HG03025 (cell line): ENCODE results near the gene HECW1.
"Not testable (repeated sequence)": the region's sequence is repeated elsewhere in the genome, so short reads cannot be mapped to it uniquely, and the experiment has no call there.

Experiments used
- ATAC-seq: cut with Tn5 transposase; IDR thresholded peaks from one replicate; pipeline ENCODE4 v1.9.1; 2021; ENCODE audit warnings: mild to moderate bottlenecking, moderate library complexity; ENCODE audit not compliant: unreplicated experiment, low FRiP score

Gene HECW1

DNA sequence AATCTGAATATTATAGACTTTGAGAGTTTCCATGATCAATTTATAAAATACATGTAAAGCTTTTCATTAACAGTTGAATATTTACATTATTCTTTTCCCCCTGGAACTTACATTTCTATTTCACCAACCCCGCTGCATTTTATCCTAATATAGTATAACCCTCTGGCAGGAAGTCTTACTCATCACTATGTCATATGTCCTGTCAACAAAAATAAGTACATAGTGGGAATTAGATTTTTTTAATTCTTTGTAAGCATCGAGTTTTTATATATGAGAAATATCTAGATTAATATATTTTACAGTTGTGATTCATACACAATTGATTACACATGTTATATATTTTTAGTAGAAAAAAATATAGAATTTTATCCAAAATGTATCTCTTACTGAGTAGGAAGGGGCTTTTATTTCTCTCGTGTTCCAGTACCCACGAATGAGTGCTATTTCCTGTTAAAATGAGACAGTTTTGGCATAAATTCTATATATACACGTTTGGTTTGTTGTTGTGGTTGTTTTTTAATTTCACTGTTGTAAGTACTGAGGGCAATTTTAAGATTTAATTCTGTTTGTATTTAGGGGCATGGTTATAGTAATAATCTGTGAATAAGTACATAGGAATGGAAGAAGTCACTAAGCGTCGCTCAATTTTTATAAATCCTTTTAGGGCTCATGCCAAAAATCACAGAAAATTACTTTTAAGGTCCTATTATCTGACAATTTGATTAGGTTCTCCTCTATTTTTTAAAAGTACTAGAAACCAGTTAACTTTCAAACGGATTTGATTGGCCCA is 87.1 kb downstream of the HECW1 start:
- ATAC-seq, result no peak

DNA sequence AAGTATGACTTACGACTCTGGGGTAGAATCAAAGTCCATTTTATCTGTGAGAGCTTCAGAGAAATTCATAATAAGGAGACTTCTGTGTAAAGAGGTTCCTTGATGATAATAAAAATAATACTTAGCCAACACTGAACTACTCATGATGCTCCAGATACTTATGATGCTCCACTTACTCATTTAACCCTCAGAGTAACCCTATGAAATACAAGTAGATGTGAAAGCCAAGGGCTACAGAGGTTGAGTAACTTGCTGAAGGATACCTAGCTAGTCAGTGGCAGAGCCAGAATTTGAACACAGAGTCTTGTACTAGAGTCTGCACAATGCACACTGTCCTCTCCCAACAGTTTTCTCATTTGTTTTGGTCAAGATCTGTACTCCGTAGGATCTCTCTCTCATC is 89.5 kb downstream of the HECW1 start:
- no peak for ATAC-seq

DNA sequence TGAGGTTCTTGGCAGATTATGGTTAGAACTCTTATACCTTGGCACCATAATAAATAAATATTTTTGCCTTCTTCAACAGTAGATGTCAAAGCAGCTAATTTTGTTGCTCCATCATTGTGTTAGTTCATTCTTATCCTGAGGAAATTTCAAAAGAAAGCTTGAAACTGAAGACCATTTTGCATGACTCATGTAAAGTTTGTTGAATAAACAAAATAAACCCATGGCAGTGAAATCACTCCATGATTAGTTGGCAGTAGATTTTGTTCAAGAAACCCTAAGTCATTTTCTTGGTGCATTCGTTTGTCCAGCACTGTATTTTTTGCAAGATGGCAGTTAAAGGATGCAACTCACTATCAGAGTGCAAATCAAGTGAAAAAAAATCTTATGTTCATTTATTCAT is 91.6 kb downstream of the HECW1 start:
- ATAC-seq, result no peak

DNA sequence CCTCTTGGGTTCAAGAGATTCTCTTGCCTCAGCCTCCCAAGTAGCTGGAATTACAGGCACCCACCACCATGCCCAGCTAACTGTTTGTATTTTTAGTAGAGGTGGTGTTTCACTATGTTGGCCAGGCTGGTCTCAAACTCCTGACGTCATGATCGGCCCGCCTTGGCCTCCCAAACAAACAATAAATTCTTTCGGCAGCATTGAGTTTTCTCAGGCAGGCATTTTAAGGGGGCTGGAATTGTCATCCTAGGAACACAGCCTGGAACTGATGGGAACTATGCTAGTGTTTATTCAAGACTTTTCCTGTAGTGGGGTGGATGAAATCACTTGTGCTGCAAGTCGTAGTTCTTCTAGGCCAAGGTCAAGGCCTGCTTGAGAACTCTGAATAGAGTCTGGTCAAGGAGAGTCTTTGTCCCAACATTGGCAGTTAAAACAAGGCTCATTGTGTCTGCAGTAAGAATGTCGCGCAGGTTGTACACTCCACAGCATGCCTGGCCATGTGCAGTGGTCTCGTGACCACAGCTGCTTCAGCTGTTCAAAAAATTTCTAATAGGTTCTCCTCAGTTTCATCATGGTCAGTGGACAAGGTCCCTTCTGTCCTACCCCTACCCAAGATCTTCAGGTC is 92.8 kb downstream of the HECW1 start:
- no peak for ATAC-seq

DNA sequence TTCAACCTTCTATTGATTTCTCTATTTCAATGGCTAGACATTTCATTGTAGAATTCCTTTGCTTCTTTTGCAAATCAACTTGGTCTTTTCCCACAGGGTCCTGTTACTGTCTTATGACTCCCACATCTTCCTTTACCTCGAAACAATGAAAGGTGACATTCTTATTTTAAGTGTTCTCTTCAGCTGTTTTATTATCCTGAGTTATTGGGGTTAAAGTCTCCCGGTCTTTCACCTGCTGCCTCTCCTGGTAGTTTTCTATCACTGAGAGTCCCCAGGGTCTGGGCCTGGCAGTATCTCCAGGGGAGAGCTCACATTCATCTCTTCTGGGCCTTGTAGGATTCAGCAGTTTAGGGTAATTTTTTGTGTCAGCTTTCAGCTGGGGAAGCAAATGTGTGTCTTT is 95.8 kb downstream of the HECW1 start:
- no peak for ATAC-seq

DNA sequence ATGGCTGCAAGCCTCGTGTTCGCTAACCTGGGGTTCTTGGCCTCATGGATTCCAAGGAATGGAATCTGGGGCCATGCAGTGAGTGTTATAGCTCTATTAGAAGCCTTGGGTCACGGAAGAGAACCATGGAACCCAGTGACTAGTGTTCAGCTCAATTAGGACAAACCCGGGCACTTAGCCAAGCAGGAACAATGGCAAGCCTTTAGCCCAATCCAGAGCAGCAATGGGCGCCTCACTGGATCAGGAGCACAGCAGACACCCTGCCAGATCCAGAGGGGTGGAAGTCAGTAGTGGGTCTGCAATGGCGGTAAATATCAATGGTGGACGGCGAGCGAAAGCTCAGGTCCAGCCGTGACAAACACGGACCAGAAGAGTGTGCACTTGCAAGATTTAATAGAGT is 98.1 kb downstream of the HECW1 start:
- not testable (repeated sequence) for ATAC-seq

DNA sequence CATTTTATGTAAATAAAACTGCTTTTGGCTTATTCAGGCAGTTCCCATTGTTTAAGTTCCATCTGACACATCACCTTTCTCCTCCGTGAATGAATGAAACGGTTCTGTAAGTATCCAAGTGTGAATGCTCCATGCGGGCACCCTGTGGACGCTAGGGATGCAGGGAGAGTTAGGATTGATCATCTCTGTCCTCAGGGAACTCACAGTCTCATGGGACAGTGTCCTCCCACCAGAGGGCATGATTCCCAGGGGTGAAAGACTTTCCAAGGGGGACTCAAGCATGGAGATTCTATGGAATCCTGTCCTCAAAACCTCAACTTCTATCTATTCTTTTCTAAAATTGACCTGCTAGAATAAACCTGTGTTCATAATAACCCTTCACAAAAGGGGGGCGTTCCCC is 98.8 kb downstream of the HECW1 start:
- no peak for ATAC-seq

DNA sequence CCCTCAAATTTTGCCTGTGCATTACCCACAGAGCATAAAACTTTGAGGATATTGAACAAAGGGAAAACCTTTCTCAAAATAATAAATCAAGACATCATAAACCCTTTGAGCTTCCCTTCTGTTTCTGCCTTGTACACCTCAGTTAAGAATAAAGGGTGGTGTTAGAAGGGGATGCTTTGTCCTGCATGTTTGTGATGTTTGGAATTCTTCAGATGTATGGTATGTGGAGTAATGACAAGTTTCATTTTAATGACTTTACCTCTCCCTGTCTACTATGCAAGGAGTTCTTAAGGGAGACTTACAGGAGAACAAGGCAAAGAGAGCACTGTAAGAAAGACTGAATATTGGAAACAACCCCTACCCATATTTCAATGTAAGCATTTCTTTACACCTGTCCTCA is 99.2 kb downstream of the HECW1 start:
- no peak for ATAC-seq

DNA sequence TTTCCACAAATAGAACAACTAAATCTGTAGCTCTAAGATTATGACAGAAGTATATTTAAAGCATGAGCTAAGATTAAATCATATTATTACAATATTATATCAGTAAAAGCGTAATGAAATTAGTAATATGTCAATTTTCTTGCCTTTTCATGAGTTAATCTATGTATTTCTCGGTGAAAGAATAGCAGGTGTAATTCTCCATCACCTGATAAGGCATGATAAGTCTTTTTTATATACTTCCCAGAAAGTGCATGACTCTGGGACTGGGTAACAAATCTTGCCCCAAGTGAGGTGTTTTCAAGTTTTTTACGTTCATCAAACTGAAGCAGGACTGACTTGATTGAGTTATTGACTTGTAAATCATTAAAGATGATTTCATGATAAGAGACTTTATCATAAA is 100.5 kb downstream of the HECW1 start:
- no peak for ATAC-seq

DNA sequence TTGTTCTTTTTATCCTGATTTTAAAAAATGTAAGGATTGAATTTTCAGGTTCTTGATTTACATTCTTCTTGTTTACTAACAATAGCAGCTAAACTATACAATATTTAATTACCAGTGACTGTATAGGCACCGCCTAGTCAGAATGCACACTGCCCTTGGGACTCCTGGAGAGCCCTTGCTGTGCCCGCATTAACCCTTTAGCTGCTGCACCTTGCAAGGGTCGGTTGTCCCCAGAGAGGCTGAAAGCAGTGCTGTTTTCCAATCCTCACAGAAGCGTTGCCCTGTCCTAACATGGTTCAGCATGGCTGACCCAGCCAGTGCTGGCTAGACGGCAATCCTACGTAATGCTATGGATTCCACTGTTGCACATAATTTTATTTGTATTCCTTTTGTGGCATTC is 102.6 kb downstream of the HECW1 start:
- ATAC-seq, result no peak

DNA sequence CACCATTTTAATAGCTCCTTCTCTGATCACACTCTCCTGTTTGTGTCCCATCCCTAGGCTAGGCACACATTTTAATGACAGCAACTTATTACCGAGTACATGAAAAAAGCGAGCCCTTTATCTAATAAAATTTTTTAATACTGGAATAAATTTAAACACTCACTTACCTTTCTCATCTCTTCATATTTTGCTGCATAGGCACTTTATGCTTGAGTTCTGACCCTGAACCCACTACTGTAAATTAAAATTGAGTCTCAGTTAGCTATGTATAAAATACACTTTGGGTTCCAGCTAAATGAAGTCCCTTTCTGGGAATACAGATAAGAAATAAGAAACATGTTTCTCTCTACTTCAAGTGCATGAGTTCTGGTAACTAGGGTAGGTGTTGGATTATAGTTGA is 104.6 kb downstream of the HECW1 start:
- no peak for ATAC-seq

DNA sequence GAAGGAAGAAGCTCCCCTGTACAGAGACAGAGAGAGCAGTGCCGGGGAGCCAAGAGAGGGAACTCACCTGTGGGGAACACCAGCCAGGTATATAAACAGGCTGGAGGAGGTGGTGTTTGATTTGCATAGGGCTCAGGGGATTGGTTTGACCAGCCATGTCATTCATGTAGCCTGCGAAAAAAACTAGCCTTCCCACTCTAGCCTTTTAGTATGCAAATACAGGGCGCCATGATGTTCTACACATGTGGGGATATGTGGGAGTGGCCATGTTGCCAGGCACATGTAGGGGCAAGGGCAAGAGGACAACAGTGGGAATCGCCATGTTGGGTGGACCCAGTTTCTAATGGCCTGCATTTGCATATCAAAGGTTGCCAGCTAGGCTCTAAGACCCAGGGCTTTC is 106.5 kb downstream of the HECW1 start:
- not testable (repeated sequence) for ATAC-seq

DNA sequence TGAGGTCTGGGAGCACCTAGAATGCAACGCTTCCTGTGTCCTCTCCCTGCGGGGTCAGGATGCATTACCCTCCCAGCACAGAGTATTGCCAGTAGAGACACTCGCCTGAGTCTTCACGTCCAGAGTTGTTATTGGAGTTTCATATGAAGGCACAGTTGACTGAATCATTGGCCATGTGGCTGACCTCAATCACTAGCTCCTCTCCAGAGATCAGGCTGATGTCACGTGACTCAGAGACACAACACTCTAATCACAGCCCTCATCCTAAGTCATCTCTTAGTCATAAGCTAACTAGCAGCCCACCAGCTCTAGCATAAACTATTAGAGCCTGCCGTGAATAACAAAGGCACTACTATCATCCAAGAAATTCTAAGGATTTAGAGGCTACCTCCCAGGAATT is 107.8 kb downstream of the HECW1 start:
- ATAC-seq, result no peak

DNA sequence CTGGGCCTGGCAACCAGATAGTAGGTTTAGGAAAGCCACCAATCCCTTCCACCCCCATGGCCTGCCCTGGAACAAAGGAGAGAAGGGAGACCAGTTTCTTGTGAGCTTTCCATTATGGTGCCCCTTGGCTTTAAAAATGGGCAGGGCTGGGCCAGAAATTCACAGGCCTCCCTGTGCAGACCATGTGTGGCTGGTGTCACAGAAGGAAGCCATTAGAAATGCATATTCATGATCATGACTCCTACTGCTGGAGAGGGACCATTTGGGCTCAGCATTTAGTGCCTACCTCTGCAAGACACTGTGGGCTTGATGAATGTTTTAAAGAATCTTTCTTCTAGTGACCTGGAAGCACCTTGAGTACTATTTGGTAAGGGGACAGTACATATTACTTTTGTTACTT is 108.3 kb downstream of the HECW1 start:
- ATAC-seq, result no peak

DNA sequence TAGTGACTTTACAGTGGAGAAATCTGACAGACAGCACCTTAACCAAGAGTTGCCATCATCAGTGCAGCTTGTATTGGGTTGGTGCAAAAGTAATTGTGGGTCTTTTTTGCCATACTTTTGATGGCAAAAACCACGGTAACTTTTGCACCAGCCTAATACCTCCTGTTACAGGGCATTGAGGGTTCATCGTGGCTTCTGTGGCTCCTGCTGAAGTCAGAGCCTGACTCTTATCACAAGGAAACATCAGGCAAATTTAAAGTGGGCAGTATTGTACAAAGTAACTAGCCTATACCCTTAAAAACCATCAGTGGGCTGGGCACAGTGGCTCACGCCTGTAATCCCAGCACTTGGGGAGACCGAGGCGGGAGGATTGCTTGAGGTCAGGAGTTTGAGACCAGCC is 117.4 kb downstream of the HECW1 start:
- no peak for ATAC-seq

DNA sequence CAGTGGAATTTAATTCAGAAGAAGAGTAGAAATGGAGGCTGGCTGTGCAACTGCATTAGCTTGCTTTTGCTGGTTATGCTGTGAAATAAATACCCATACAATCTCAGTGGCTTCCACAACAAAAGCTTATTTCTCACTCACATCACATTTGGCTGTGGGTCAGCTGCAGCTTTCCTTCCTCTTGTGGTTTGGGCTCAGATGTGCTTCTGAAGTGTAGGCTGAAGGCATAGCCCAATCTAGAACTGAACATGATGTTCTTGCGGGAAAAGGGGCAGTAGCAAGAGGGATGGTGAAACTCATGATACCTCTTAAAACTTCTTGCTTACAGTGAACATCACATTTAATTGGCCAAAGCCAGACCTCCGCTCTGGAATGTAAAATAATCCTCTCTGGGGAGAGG is 119.9 kb downstream of the HECW1 start:
- no peak for ATAC-seq

DNA sequence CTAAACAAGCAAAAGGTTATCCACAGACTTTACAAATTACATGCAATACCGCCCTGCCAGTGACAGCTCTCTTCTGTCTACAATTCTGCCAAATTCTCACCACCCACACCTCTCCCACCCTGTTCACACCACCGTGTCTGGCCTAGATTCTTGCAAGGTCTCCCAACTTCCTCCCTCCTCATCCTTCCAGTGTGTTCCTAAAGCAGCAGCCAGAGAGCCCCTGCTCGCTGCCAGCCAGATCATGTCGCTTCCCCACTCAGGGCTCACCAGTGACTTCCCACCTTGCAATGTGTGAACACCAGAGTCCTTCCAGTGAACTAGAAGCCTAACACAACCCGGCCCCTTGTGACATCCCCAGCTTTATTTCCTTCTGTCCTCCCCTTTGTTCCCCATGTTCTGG is 121.6 kb downstream of the HECW1 start:
- ATAC-seq, result no peak

DNA sequence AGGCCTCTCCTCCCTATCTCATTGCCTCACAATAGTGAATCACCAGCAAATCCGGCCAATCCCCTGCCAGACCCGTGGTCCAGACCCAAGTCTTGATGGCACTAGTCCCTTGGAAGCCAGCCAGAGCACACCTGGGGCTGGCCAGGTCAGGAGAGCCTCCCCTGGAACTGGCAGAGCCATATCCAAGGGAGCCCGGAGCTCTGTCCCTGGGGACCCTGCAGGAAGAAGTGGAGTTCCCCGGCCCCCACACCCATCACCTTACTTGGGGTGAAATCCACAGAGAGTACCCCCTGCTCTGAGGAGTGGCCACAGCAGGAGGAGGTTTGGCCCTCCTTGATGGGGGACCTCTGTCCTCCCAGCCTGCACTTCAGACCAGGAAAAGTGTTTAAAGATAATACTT is 122.5 kb downstream of the HECW1 start:
- ATAC-seq, result no peak

DNA sequence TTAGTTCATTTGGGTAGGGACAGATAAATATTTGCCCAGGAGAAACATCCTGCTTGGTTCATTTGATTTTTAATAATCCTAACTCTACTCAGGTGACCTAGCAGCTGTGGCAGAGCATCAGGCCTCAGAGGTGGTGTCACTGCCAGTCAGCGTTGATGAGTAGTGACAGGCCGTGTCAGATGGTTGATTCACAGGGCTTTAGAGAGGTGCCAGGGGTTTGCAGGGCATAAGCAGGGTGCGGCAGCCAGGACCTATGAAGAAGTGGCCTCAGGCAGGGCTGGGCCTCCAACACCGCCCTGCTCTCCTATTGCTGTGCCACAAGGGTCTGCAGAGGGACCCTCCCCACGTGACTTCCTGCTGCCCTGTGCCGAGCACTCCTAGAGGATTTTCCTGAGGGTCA is 128.1 kb downstream of the HECW1 start:
- ATAC-seq, result no peak

DNA sequence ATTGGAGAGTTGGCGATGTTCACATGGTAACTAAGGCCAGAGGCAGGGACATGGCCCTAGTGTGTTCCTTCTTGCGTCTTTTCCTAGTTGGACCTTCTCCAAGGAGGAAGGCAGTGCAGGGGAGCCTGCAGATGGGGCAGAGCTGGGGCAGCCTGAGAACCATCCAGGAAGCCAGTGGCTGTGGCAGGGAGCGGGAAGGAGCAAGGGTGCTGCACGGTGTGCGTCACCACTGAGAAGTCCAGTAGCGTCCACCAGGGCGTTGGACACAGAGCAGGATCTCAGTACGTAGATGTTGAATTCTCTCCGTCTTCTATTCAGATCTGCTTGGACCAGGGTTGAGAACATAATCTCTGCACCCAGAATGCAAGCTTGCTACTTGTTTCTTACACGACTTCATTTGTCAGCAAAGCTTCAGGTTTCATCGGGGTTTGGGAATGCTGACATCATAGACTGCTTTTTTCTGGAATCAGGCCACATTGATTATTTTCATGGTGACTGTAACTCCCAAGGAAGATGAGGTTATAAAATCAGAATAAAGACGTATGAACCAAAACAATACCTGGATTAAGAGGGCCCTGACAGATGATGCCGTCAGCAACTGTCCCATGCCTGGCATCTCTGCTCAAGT is 130.3 kb downstream of the HECW1 start:
- no peak for ATAC-seq

DNA sequence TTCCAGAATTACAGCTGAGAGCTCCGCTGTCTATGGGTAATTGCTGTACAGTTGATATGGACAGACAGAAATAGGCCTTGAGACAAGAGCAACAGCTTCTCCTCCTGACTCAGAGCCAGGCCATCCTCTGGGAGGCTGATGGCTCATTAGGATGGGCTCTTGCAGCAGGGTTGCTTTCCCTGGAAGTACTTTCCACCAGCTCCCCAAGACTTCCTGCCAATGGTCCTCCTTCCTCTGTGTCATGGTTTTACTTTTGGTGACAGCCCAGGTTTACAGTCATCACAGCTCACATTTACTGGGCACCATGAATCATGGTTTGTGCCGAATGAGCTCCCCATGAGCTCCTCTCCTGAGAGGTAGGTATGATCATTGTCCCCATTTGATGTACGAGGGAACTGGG is 131.8 kb downstream of the HECW1 start:
- ATAC-seq, result no peak

DNA sequence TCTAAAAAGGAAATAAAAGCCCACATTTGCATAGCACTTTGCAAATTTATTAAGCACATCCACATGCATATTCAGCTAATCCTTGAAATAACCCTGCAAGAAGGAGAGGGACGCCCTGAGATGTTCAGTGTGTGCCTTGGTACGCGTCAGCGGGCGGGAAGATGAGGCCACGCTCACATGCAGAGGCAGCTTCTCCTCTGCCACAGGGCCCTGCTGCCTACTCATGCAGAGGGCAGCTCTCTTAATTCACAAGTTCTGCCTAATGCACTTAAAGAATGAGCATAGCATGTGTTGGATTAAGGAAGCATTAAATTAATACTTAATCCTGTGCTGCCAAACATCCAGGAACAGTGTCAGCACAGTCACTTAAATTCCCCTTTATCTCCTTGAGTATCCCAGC is 132.3 kb downstream of the HECW1 start:
- no peak for ATAC-seq
